H9 (cell line): ENCODE data around the gene GALNS. TPM values are rescaled to one million over a fixed set of nuclear protein-coding genes. Genes with fewer than 3 reads are reported as not detected.
A peak's percentile ranks its signal among the peaks of the same experiment; 100 is the strongest.

Experiments
- DNase-seq: peaks from one replicate; pipeline ENCODE4 v3.0.0-alpha.2; 2017
- H2AFZ ChIP-seq: one replicate; pipeline ENCODE4 v1.6.1; 2013; ENCODE audit warnings: mild to moderate bottlenecking, low read length, control low read depth, moderate library complexity
- H2AK5ac ChIP-seq: 2 replicates; pipeline ENCODE4 v1.6.1; 2013; ENCODE audit warnings: low read length, control low read depth, mixed read lengths; ENCODE audit not compliant: insufficient read length
- H2BK120ac ChIP-seq: one replicate; pipeline ENCODE4 v1.6.1; 2013; ENCODE audit warnings: low read depth, mild to moderate bottlenecking, low read length, control low read depth, inconsistent platforms; ENCODE audit not compliant: poor library complexity, severe bottlenecking
- H2BK12ac ChIP-seq: 2 replicates; pipeline ENCODE4 v1.6.1; 2013; ENCODE audit warnings: low read length, control low read depth, mixed read lengths, low read depth; ENCODE audit not compliant: insufficient read length
- H2BK15ac ChIP-seq: 2 replicates; pipeline ENCODE4 v1.6.1; 2013; ENCODE audit warnings: low read depth, low read length, control low read depth
- H2BK20ac ChIP-seq: one replicate; pipeline ENCODE4 v1.6.1; 2013; ENCODE audit warnings: low read depth, mild to moderate bottlenecking, low read length, control low read depth, inconsistent platforms; ENCODE audit not compliant: poor library complexity, severe bottlenecking
- H2BK5ac ChIP-seq: 2 replicates; pipeline ENCODE4 v1.6.1; 2013; ENCODE audit warnings: low read length, control low read depth, mixed read lengths; ENCODE audit not compliant: insufficient read length
- H3K14ac ChIP-seq: 2 replicates; pipeline ENCODE4 v1.6.1; 2013; ENCODE audit warnings: low read length, control low read depth; ENCODE audit not compliant: insufficient read depth
- H3K18ac ChIP-seq: 2 replicates; pipeline ENCODE4 v1.6.1; 2013; ENCODE audit warnings: low read depth, mild to moderate bottlenecking, mixed read lengths, low read length, control low read depth; ENCODE audit not compliant: insufficient read length
- H3K23ac ChIP-seq: 2 replicates; pipeline ENCODE4 v1.6.1; 2013; ENCODE audit warnings: low read length, control low read depth, mixed read lengths, low read depth; ENCODE audit not compliant: insufficient read length
- H3K23me2 ChIP-seq: 2 replicates; pipeline ENCODE4 v1.6.1; 2013; ENCODE audit warnings: low read depth, mild to moderate bottlenecking, mixed read lengths, low read length, control low read depth; ENCODE audit not compliant: insufficient read length, poor library complexity, severe bottlenecking
- H3K27ac ChIP-seq: 2 replicates; pipeline ENCODE4 v1.5.1; 2013; ENCODE audit warnings: low read length, control low read depth, mixed read lengths, low read depth; ENCODE audit not compliant: insufficient read length
- H3K27me3 ChIP-seq: 2 replicates; pipeline ENCODE4 v1.6.1; 2013; ENCODE audit warnings: low read length, control low read depth, inconsistent platforms; ENCODE audit not compliant: insufficient read depth
- H3K4ac ChIP-seq: 2 replicates; pipeline ENCODE4 v1.6.1; 2013; ENCODE audit warnings: low read depth, mild to moderate bottlenecking, control low read depth, inconsistent platforms, low read length, moderate library complexity
- H3K4me1 ChIP-seq: 2 replicates; pipeline ENCODE4 v1.6.1; 2013; ENCODE audit warnings: low read length, control low read depth, inconsistent platforms; ENCODE audit not compliant: insufficient read depth
- H3K4me2 ChIP-seq: 2 replicates; pipeline ENCODE4 v1.6.1; 2013; ENCODE audit warnings: low read length, control low read depth, mixed read lengths; ENCODE audit not compliant: insufficient read length, insufficient read depth
- H3K56ac ChIP-seq: 2 replicates; pipeline ENCODE4 v1.6.1; 2013; ENCODE audit warnings: low read depth, mild to moderate bottlenecking, mixed read lengths, low read length, control low read depth; ENCODE audit not compliant: insufficient read length
- H3K79me1 ChIP-seq: 2 replicates; pipeline ENCODE4 v1.6.1; 2013; ENCODE audit warnings: low read depth, mild to moderate bottlenecking, moderate library complexity, low read length, control low read depth, inconsistent platforms; ENCODE audit not compliant: insufficient read depth, poor library complexity, severe bottlenecking
- H3K79me2 ChIP-seq: 2 replicates; pipeline ENCODE4 v1.6.1; 2013; ENCODE audit warnings: low read length, control low read depth, inconsistent platforms; ENCODE audit not compliant: insufficient read depth
- H3K9ac ChIP-seq: 2 replicates; pipeline ENCODE4 v1.6.1; 2013; ENCODE audit warnings: low read length, control low read depth, mixed read lengths; ENCODE audit not compliant: insufficient read length; ENCODE audit errors: extremely low read depth
- H3K9me3 ChIP-seq: one replicate; pipeline ENCODE4 v1.6.1; 2013; ENCODE audit warnings: low read depth, low read length, inconsistent platforms; ENCODE audit not compliant: control insufficient read depth
- H3T11ph ChIP-seq: one replicate; pipeline ENCODE4 v1.6.1; 2013; ENCODE audit warnings: mild to moderate bottlenecking, low read length, control low read depth, inconsistent platforms
- H4K20me1 ChIP-seq: one replicate; pipeline ENCODE4 v1.6.1; 2013; ENCODE audit not compliant: control insufficient read depth, insufficient read length, insufficient read depth
- H4K5ac ChIP-seq: 2 replicates; pipeline ENCODE4 v1.6.1; 2013; ENCODE audit warnings: low read depth, mild to moderate bottlenecking, mixed read lengths, low read length, control low read depth; ENCODE audit not compliant: insufficient read length
- H4K8ac ChIP-seq: replicated peaks from 2 replicates; pipeline ENCODE4 v1.6.1; 2013; ENCODE audit warnings: low read length, control low read depth, mixed read lengths, low read depth; ENCODE audit not compliant: insufficient read length
- H4K91ac ChIP-seq: 2 replicates; pipeline ENCODE4 v1.6.1; 2013; ENCODE audit warnings: low read depth, mild to moderate bottlenecking, moderate library complexity, mixed read lengths, low read length, control low read depth; ENCODE audit not compliant: insufficient read length
- H3K27ac Mint-ChIP-seq, 3 experiments: 2 replicates in 2 of 3; 3 replicates in 1 of 3; pipeline ENCODE4 v1.8.0; 2020 to 2021; ENCODE audit warnings: mixed read lengths in 3 of 3, mild to moderate bottlenecking in 1 of 3, moderate library complexity in 1 of 3
- H3K27me3 Mint-ChIP-seq: 2 replicates; pipeline ENCODE4 v1.8.0; 2021; ENCODE audit warnings: low read depth, mild to moderate bottlenecking, moderate library complexity, mixed read lengths
- H3K36me3 Mint-ChIP-seq, 3 experiments: 2 replicates in 2 of 3; 3 replicates in 1 of 3; pipeline ENCODE4 v1.8.0; 2020 to 2021; ENCODE audit warnings: low read depth in 3 of 3, mixed read lengths in 3 of 3; ENCODE audit not compliant: insufficient read depth in 1 of 3
- H3K4me1 Mint-ChIP-seq, 2 experiments: 2 replicates each; pipeline ENCODE4 v1.8.0; 2020; ENCODE audit warnings: mixed read lengths in 2 of 2
- H3K4me3 Mint-ChIP-seq, 2 experiments: 2 replicates in 1 of 2; 3 replicates in 1 of 2; pipeline ENCODE4 v1.8.0; 2020 to 2021; ENCODE audit warnings: mild to moderate bottlenecking in 2 of 2, mixed read lengths in 2 of 2, moderate library complexity in 1 of 2
- H3K9me3 Mint-ChIP-seq, 2 experiments: 2 replicates in 1 of 2; 3 replicates in 1 of 2; pipeline ENCODE4 v1.8.0; 2020; ENCODE audit warnings: mild to moderate bottlenecking in 2 of 2, mixed read lengths in 2 of 2, moderate library complexity in 1 of 2
- WGBS: extraction: QIAGEN DNeasy Blood & Tissue Kit; methylation state at CpG from one replicate; pipeline ENCODE4 v1.1.7; 2013; ENCODE audit warnings: missing lambda C conversion rate, low lambda C conversion rate, mixed read lengths; ENCODE audit not compliant: insufficient read length; ENCODE audit errors: extremely low coverage; 5-methylcytosine and 5-hydroxymethylcytosine counted together
- total RNA-seq: library from RNA; stranded (reverse); gene quantifications from 2 replicates; pipeline ENCODE4 v1.2.1, GENCODE V29; 2021
- TF ChIP-seq, protein P1 (sequence below): fragments of 200-600 bp; sonication (generic); conservative IDR thresholded peaks from 3 replicates; pipeline ENCODE4 v1.8.0; 2021; ENCODE audit warnings: antibody characterized with exemption, mild to moderate bottlenecking

GALNS gene
- total RNA-seq, 1 experiment from 2014 or later, result 20.3 TPM

DNA sequence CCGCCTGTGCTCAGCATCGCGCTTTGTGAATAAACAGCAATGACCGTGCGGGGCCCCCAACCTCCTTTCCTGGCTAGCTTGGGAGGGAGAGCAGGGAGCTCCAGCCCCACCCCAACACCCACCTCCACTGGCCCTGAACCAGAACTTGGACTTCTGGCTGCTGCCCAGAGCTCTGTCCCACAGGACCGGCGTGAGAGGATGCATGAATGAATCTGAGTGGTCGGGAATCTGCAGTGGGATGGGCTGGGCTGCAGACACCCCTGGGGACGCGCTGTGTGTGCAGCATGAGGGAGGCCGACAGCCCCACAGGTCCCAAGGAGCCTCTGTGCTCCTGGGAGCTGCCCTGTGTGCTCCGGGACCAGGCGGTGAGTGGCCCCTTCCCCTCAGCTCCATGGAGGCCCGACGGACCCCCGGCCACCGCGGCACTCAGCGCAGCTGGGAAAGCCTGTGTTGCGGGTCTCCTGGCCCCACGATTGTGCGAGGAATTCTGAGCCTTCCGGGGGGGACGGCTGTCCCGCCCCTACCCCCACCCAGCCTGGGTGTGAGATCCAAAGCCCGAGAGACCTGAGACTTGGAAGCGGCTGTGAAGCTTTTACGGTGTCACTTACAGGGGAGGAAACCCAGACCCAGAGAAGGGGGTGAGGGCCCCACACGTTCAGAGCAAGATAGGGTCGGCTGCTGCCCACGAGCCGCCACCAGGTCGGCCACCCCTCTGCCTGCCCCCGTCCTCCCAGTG lies 77.2 kb downstream of the GALNS start:
- peaks cover 2% of the 10 kb centered on the region for H4K20me1 ChIP-seq
- H3K27me3 ChIP-seq, result no peaks in the 10 kb centered on the region
- no peak overlapping the region for H3K9ac ChIP-seq
- H3K18ac ChIP-seq, result no peak overlapping the region
- H3K56ac ChIP-seq, result no peak overlapping the region
- no peaks in the 10 kb centered on the region for H3K36me3 Mint-ChIP-seq
- H3K79me2 ChIP-seq, result peaks cover 4% of the 10 kb centered on the region; the same call in 1 of the 2 replicates
- no peaks in the 10 kb centered on the region for H3K4me1 ChIP-seq
- peaks cover 31 to 41% of the 10 kb centered on the region in 2 experiments for H3K4me1 Mint-ChIP-seq
- TF ChIP-seq, protein P1, sequence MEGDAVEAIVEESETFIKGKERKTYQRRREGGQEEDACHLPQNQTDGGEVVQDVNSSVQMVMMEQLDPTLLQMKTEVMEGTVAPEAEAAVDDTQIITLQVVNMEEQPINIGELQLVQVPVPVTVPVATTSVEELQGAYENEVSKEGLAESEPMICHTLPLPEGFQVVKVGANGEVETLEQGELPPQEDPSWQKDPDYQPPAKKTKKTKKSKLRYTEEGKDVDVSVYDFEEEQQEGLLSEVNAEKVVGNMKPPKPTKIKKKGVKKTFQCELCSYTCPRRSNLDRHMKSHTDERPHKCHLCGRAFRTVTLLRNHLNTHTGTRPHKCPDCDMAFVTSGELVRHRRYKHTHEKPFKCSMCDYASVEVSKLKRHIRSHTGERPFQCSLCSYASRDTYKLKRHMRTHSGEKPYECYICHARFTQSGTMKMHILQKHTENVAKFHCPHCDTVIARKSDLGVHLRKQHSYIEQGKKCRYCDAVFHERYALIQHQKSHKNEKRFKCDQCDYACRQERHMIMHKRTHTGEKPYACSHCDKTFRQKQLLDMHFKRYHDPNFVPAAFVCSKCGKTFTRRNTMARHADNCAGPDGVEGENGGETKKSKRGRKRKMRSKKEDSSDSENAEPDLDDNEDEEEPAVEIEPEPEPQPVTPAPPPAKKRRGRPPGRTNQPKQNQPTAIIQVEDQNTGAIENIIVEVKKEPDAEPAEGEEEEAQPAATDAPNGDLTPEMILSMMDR, result no peak
- no peak overlapping the region for H4K5ac ChIP-seq
- no peak overlapping the region for H2AK5ac ChIP-seq
- H2AFZ ChIP-seq, result no peak overlapping the region
- H3T11ph ChIP-seq, result no peak overlapping the region
- H3K27me3 Mint-ChIP-seq, result no peaks in the 10 kb centered on the region
- peaks cover 8% of the 10 kb centered on the region for H3K23me2 ChIP-seq
- WGBS, result no CpG with 5 or more reads among the region's 34 CpGs
- no peak overlapping the region for H2BK5ac ChIP-seq
- no peak overlapping the region for H3K4me2 ChIP-seq
- no peak overlapping the region for H3K27ac ChIP-seq
- no peaks in the 10 kb centered on the region for H3K9me3 Mint-ChIP-seq
- peak overlapping the region in 1 of 2 experiments; percentile 28; a peak in 1 of 5 replicates for H3K4me3 Mint-ChIP-seq
- H4K91ac ChIP-seq, result no peak overlapping the region
- H2BK15ac ChIP-seq, result no peak overlapping the region
- H3K4ac ChIP-seq, result no peak overlapping the region
- no peak overlapping the region for H3K27ac Mint-ChIP-seq
- H3K14ac ChIP-seq, result no peak overlapping the region
- no peak overlapping the region for H2BK20ac ChIP-seq
- H2BK120ac ChIP-seq, result no peak overlapping the region
- H3K9me3 ChIP-seq, result no peaks in the 10 kb centered on the region
- H4K8ac ChIP-seq, result no peak overlapping the region
- no peaks in the 10 kb centered on the region for H3K79me1 ChIP-seq
- no peak overlapping the region for H3K23ac ChIP-seq
- no peak overlapping the region for H2BK12ac ChIP-seq
- no peak for DNase-seq
